NCI-H774 (cell line): Measurements from ENCODE around the gene DELE1.
A peak's percentile ranks its signal among the peaks of the same experiment; 100 is the strongest.

Source experiments
- DNase-seq: peaks from one replicate; lab custom pipeline; 2025; lab: John Stamatoyannopoulos, UW

DELE1 gene

DNA sequence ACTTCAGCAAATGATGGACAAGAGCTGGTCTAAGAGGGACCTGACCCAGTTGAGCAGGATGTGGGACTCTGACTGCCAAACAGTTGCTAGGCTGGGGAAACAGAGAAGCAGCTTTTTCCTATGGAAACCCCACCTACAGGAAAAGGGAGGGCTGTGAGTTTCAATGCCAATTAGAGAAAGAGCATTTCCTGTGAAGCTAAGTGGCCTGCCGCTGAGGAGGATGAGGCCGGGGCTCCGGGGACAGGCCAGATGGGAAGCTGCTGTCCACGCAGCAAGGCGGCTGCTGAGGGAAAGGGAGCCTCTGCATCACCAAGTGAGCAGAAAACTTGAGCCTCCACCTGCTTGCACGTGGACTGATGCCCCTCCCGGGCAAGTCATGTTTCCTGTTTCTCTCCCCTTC is 34.4 kb downstream of the DELE1 start, which contains the start of gene PCDH12:
PCDH12 (minus strand) TSS at position 90 of the 400 bp plus-strand sequence. CDS start 351 bp downstream, outside the sequence.
- DNase-seq: no peak

- DNase-seq: no peak
Measured at GRCh38 chr5:141958546-141959172, 35.0 kb downstream of the DELE1 start.

DNA sequence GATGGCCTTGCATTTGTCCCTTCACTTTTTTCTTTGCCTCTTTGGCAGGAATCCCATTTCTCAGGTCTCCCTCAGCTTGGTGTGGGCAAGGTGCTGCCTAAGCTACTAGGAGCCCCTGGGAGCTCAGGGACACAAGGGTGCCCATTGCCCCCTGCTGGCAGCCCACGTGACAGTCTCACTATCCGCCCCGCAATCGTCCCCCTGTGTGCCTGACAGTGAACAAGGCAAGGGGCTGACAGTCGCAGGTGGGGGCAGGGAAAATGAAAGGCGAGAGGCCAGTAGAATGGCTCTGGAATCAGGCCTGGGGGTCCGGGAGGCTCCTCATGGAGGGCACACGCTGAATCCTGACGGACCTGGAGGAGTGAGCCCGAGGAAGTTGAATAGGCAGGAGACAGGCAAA is 36.3 kb downstream of the DELE1 start:
- DNase-seq: no peak

DNA sequence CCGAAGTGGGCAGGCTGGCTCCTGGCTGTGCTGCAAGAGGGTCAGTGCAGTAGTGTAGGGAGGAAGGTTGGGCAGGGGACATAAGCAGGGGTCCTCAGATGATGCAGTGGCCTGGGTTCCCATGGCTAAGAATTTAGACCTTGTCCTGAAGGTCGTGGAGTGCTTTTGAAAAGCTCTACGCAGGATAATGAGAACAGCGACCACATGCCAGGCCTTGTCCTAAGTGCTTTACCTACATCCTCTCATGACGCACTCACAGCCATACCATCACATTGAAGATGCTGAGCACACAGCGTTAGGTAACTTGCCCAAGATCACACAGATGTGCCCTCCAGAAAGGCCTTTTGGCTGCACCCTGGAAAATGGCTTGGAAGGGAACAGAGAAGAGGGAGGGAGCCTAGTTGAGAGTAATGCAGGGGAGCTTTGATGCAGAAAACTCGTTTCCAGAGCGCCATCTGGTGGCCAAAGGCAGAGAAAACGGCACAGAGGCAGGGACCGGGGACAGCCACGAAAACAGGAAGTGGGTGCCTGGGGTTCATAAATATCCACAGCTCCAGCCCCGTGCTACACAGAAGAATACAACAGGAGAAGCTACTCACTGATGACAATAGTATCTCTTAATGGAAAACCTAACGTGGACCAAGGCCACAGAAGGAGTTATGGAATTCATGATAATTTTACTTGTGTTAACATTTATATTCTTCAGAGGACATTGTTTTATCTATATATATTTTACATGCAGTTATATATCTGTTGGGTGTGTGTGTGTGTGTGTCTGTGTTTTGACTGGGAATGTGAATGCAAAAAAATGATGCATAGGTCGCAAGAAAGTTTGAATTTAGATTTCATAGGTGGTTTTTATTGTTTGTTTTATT is 37.0 kb downstream of the DELE1 start:
- DNase-seq: peak; percentile 72

GRCh38 chr5:141961466-141961865 is 37.8 kb downstream of the DELE1 start:
- DNase-seq: no peak

- DNase-seq: no peak
Measured at GRCh38 chr5:141963701-141964100, 40.0 kb downstream of the DELE1 start.

DNA sequence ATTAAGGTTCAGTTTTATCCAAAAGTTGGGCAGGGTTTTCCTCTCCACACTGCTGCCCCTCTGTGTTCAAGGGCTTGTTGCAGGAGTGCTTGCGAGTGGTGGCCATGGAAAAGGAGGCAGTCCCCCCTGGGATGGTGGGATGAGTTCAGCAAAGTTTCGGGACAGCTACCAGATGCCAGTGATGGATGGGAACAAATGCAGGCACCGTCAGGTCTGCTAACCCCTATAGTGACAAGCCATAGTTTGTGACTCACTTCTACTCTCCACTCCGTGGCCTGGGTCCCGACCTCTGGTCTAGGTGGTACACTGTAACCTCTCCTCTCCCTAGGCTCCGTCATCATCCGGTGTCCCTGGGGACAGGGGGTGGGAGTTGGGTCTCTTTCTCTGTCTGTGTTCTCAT is 41.4 kb downstream of the DELE1 start:
- DNase-seq: no peak

GRCh38 chr5:141966275-141966962 is 42.7 kb downstream of the DELE1 start:
- DNase-seq: no peak

GRCh38 chr5:141966963-141967333 is 43.3 kb downstream of the DELE1 start:
- no peak for DNase-seq

- DNase-seq: peak; percentile 89
Measured at GRCh38 chr5:141968914-141969608, 45.4 kb downstream of the DELE1 start, which contains the start of gene RNF14. Gene RNF14 (plus strand): TSS chr5:141969105. CDS start chr5:141973589, 4,484 bp downstream.

DNA sequence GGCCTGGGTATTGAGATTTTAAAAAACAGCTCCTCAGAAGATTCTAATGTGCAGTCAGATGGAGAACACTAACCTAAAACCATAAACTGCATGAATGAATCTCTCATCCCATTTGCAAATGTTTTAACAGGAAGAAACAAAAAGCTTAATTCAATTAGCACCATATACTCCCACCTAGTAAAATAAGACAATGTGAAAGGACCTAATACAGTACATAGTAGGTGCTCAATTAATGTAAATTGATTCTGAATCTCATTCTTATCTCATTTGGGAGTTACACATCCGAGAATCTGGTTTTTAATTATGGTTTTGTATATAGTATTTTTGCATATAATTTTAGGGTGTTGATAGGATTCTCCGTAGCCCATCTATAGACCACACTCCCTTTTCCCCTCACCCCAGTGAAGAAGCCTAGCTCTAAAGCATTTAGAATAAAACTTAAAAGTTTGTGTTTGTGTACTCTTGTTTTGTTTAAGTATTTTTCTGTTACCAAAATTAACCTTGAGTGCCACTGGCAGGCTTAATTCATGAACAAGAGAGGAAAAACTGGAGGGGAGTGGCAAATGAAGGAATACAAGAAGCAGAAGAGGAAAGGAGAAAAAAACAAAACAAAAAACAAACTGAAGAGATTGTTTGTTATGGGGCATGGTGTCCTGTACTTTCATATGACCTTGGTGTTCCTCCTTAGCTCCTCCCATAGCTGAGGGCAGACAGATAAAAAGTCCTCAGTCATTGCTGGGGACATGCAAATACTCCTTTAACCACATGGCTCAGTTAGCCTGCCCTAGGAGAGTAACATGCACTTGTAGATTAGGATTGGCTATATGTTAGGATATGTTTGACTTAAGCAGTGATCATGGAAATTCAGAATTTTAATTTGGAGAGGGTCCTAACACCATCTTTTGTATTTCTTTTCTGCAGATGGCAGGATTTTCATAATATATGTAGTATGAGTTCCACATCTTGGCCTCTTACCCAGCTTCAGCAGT is 46.4 kb downstream of the DELE1 start:
- DNase-seq: no peak

DNA sequence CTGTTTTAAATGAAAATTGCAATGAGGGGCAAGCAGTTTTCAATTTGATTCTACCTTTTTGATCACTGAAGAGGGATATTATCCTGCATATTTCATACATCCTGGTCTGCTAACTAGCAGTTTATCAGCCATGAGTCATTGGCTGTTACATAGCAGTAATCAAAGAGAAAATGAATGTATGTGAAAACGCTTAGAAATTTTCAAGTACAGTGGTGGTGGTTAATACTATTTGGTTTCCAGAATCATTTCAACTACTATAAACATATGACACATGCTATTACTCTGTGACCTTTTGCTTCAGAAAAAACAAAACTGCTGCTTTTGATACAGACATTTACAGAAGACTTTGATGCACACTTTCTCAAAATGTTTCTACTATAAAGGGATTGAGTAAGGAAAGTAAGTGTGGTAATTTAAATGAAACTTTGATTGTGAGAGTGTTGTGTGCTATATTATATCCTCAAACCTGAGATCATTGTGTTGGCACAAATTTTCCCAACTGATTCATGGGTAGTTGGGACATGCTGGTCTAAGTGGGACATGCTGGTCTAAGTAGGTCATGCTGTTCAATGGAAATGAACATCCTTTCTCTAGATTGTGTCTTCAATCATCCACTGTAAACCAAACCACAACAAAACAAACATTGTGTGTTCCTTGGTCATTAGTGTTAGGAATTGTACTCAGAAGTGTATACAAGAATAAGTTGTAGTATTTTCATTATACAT is 50.4 kb downstream of the DELE1 start:
- no peak for DNase-seq

- DNase-seq: no peak
Measured at GRCh38 chr5:141976176-141976575, 52.5 kb downstream of the DELE1 start.

- DNase-seq: no peak
Measured at GRCh38 chr5:141978389-141978788, 54.7 kb downstream of the DELE1 start.

- DNase-seq: no peak
Measured at GRCh38 chr5:141982626-141983025, 59.0 kb downstream of the DELE1 start.

DNA sequence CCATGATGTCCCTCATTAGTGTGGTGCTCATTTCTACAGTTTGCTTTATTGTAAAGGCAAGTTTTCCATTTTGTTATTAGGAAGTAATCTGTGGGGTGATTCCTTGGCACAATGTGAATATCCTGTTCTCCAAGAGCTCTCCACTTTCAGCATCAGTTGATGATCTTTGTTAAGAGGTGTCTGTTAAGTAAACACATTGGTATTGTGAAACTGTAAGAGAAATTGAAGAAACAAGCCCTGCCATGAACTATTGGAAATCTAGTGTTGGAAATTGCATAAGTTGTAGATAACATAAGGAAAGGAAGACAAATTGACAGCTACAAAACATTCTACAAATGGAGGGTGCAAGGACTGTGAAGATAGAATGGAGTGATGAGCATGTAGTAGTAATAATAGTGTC is 62.4 kb downstream of the DELE1 start:
- DNase-seq: no peak

DNA sequence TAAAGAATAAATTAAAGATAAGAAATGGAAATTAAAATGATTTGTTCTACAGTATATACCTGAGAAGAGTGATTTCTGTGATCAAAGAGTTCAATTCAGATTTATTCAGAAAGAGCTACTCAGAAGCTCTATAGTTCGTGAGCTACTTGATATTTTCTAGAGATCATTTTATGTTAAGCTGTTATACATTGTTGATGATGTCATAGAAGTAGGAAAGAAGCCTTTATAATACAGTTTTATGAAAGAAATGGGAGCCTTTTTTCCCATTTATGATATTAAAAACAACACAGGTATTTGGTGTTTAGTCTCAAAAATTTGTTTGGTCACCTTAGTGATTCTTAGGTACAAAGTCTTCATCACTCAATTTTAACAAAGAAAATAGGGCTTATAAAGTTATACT is 66.0 kb downstream of the DELE1 start:
- no peak for DNase-seq
